Vagina (tissue), 2 donors: ENCODE data around the gene EPAS1.

ENCODE experiments used
- CTCF ChIP-seq, 3 experiments: fragments of 450-650 bp in 2 of 3; fragments of 200-600 bp in 1 of 3; sonication (generic) in 1 of 3; IDR thresholded peaks; one replicate each; pipeline ENCODE4 v1.5.1; 2017 to 2019; ENCODE audit warnings: antibody characterized with exemption in 3 of 3, mild to moderate bottlenecking in 2 of 3, moderate library complexity in 2 of 3
- POLR2A ChIP-seq, 2 donors: fragments of 450-650 bp; IDR thresholded peaks; one replicate each; pipeline ENCODE4 v1.6.1; 2017; ENCODE audit warnings: antibody characterized with exemption in 2 of 2, mild to moderate bottlenecking in 2 of 2, moderate library complexity in 2 of 2

- TF ChIP-seq CTCF (IDR thresholded peaks at IDR 0.05) (no peak), POLR2A (IDR thresholded peaks at IDR 0.05) (no peak)
Observed at GRCh38 chr2:46371854-46372253, 74.6 kb downstream of the EPAS1 start.
